Testis (tissue), 2 donors: ENCODE results near the gene CRYL1.

Experiments
- CTCF ChIP-seq, 3 experiments: fragments of 450-650 bp in 2 of 3; fragments of 200-600 bp in 1 of 3; sonication (generic) in 1 of 3; IDR thresholded peaks; one replicate each; pipeline ENCODE4 v1.5.1; 2016 to 2019; ENCODE audit warnings: antibody characterized with exemption in 3 of 3, mild to moderate bottlenecking in 2 of 3, moderate library complexity in 1 of 3
- POLR2A ChIP-seq: fragments of 450-650 bp; IDR thresholded peaks from one replicate; pipeline ENCODE4 v1.6.1; 2017; ENCODE audit warnings: antibody characterized with exemption, mild to moderate bottlenecking, moderate library complexity

- TF ChIP-seq CTCF (IDR thresholded peaks at IDR 0.05) (no peak), POLR2A (no peak)
These were observed 117.5 kb downstream of the CRYL1 start for GRCh38 chr13:20408181-20408580.
